22Rv1 (cell line): ENCODE data around the gene IPO13.

Source experiments
- CTCF ChIP-seq: fragments of 450-650 bp; IDR thresholded peaks from 2 replicates; pipeline ENCODE4 v1.5.1; 2017; ENCODE audit warnings: mild to moderate bottlenecking
- ZFX ChIP-seq: fragments of 450-650 bp; IDR thresholded peaks from 2 replicates; pipeline ENCODE4 v1.6.1; 2017; ENCODE audit warnings: antibody characterized with exemption, borderline replicate concordance

GRCh38 chr1:43944860-43945259 lies 1.9 kb upstream of the IPO13 start:
- TF ChIP-seq CTCF (no peak), ZFX (no peak)
